ENCODE measurements around the gene TAGAP. TPM values are rescaled to one million over a fixed set of nuclear protein-coding genes. Genes with fewer than 3 reads are reported as not detected.

Gene TAGAP
- total RNA-seq, 1 experiment from 2014 or later, result 0.30 TPM

DNA sequence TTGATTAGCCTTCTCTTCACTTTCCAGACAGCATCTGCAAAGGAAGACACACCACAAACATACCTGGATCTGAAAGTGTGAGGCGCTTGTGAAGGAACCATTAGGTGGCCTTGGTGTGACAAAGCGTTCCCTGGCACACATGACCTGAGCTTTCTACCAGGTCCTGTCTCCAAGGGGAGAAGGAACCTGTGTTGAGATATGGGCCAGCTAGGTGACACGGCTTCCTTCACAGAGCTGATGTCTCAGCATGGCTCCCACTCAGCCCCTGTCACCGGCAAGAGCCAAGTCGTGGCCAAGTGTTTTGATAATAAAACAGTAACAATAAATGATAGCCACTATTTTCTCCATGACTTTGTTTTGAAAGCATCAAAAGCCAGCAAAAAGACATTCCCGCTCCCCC is 20.3 kb upstream of the TAGAP start:
- Histone ChIP-seq H3K9ac (ENCODE audit: low read length) (no peak overlapping the region), H2AFZ (ENCODE audit: low read depth, low read length, poor library complexity, severe bottlenecking) (no peak overlapping the region), H3K9me2 (ENCODE audit: insufficient read depth) (no peaks in the 10 kb centered on the region), H3K79me2 (ENCODE audit: insufficient read depth, low read length) (no peaks in the 10 kb centered on the region), H3K27me3 (ENCODE audit: insufficient read depth, low read length) (peaks cover 5% of the 10 kb centered on the region; the same call in 1 of the 2 replicates), H3K27ac (ENCODE audit: low read depth, low read length) (no peak overlapping the region), H4K20me1 (ENCODE audit: insufficient read depth) (no peaks in the 10 kb centered on the region), H3K4me2 (ENCODE audit: low read length) (no peak overlapping the region), H3K4me3 (replicated peaks in 1 of 2; ENCODE audit: low read depth in 1 of 2, low read length in 2 of 2) (no peak overlapping the region), H3K36me3 (ENCODE audit: control insufficient read depth in 1 of 2, insufficient read depth in 2 of 2, low read length in 2 of 2) (no peaks in the 10 kb centered on the region), H3K4me1 (ENCODE audit: control insufficient read depth in 1 of 2, insufficient read depth in 2 of 2, low read length in 2 of 2) (no peaks in the 10 kb centered on the region), H3K9me3 (ENCODE audit: control insufficient read depth in 1 of 2, insufficient read depth in 1 of 2, low read depth in 1 of 2, low read length in 2 of 2) (no peaks in the 10 kb centered on the region)
- ATAC-seq (no peak), DNase-seq (ENCODE audit: low read depth, low spot score) (no peak)
- RAD21 ChIA-PET (ENCODE audit: low non-redundant PET in 1 of 2, low total read pairs in 2 of 2, uncharacterized antibody in 2 of 2, unreplicated experiment in 2 of 2), result no interaction called here
- POLR2A ChIA-PET, result no interaction called here
- TF ChIP-seq, protein P1, sequence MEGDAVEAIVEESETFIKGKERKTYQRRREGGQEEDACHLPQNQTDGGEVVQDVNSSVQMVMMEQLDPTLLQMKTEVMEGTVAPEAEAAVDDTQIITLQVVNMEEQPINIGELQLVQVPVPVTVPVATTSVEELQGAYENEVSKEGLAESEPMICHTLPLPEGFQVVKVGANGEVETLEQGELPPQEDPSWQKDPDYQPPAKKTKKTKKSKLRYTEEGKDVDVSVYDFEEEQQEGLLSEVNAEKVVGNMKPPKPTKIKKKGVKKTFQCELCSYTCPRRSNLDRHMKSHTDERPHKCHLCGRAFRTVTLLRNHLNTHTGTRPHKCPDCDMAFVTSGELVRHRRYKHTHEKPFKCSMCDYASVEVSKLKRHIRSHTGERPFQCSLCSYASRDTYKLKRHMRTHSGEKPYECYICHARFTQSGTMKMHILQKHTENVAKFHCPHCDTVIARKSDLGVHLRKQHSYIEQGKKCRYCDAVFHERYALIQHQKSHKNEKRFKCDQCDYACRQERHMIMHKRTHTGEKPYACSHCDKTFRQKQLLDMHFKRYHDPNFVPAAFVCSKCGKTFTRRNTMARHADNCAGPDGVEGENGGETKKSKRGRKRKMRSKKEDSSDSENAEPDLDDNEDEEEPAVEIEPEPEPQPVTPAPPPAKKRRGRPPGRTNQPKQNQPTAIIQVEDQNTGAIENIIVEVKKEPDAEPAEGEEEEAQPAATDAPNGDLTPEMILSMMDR (IDR thresholded peaks at IDR 0.05 in 2 of 3, conservative IDR thresholded peaks at IDR 0.05 in 1 of 3; ENCODE audit: borderline replicate concordance in 1 of 3, insufficient read depth in 1 of 3, low read depth in 2 of 3, low read length in 2 of 3), result no peak
- no peak for TF ChIP-seq SIN3A (IDR thresholded peaks at IDR 0.05; ENCODE audit: low read depth)
- no peak for TF ChIP-seq RAD21 (IDR thresholded peaks at IDR 0.05; ENCODE audit: low read depth)
- no peak for TF ChIP-seq ELF1 (IDR thresholded peaks at IDR 0.05; ENCODE audit: borderline replicate concordance, low read depth)
- TF ChIP-seq SP1 (IDR thresholded peaks at IDR 0.05; ENCODE audit: low read depth), result no peak
- TF ChIP-seq, protein P2, sequence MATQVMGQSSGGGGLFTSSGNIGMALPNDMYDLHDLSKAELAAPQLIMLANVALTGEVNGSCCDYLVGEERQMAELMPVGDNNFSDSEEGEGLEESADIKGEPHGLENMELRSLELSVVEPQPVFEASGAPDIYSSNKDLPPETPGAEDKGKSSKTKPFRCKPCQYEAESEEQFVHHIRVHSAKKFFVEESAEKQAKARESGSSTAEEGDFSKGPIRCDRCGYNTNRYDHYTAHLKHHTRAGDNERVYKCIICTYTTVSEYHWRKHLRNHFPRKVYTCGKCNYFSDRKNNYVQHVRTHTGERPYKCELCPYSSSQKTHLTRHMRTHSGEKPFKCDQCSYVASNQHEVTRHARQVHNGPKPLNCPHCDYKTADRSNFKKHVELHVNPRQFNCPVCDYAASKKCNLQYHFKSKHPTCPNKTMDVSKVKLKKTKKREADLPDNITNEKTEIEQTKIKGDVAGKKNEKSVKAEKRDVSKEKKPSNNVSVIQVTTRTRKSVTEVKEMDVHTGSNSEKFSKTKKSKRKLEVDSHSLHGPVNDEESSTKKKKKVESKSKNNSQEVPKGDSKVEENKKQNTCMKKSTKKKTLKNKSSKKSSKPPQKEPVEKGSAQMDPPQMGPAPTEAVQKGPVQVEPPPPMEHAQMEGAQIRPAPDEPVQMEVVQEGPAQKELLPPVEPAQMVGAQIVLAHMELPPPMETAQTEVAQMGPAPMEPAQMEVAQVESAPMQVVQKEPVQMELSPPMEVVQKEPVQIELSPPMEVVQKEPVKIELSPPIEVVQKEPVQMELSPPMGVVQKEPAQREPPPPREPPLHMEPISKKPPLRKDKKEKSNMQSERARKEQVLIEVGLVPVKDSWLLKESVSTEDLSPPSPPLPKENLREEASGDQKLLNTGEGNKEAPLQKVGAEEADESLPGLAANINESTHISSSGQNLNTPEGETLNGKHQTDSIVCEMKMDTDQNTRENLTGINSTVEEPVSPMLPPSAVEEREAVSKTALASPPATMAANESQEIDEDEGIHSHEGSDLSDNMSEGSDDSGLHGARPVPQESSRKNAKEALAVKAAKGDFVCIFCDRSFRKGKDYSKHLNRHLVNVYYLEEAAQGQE (IDR thresholded peaks at IDR 0.05; ENCODE audit: low read depth), result no peak
- TF ChIP-seq ZFX (IDR thresholded peaks at IDR 0.05), result no peak
- TF ChIP-seq POLR2A (IDR thresholded peaks at IDR 0.05; ENCODE audit: borderline replicate concordance, extremely low read depth, insufficient read depth, insufficient read length), result no peak
- no peak for TF ChIP-seq POLR2AphosphoS5 (IDR thresholded peaks at IDR 0.05; ENCODE audit: low read depth, low read length)
- TF ChIP-seq, protein P3, sequence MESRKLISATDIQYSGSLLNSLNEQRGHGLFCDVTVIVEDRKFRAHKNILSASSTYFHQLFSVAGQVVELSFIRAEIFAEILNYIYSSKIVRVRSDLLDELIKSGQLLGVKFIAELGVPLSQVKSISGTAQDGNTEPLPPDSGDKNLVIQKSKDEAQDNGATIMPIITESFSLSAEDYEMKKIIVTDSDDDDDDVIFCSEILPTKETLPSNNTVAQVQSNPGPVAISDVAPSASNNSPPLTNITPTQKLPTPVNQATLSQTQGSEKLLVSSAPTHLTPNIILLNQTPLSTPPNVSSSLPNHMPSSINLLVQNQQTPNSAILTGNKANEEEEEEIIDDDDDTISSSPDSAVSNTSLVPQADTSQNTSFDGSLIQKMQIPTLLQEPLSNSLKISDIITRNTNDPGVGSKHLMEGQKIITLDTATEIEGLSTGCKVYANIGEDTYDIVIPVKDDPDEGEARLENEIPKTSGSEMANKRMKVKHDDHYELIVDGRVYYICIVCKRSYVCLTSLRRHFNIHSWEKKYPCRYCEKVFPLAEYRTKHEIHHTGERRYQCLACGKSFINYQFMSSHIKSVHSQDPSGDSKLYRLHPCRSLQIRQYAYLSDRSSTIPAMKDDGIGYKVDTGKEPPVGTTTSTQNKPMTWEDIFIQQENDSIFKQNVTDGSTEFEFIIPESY (IDR thresholded peaks at IDR 0.05; ENCODE audit: extremely low read depth, insufficient replicate concordance, low read length), result no peak
- TF ChIP-seq EZH2 (IDR thresholded peaks at IDR 0.05), result no peak
- CTCF ChIA-PET, result no interaction called here
- intact Hi-C loops (cut with micrococcal nuclease), result no loop called here
- no TSS peak for BruUV-seq (replicated peaks)

All from HCT116 (cell line).